Activated B cell treated with CpG ODN at 0.5 μM for 24 hours (primary cell): ENCODE data around the gene CTAG1B. TPM values are rescaled to one million over a fixed set of nuclear protein-coding genes. Genes with fewer than 3 reads are reported as not detected.

Source experiments
- ATAC-seq: fragments of 200-7000 bp; cut with Tn5 transposase; one replicate; pipeline ENCODE4 v1.10.0; 2021; ENCODE audit warnings: low read depth, mild to moderate bottlenecking, moderate library complexity
- CTCF ChIA-PET: fragments of 350-600 bp; sonication (Branson Sonifier 250); formaldehyde crosslinking; loops from one replicate; lab custom pipeline; 2021; ENCODE audit warnings: antibody characterized with exemption; lab: Charles Lee
- POLR2A ChIA-PET: fragments of 350-600 bp; sonication (Branson Sonifier 250); formaldehyde crosslinking; loops from one replicate; lab custom pipeline; 2021; ENCODE audit warnings: antibody characterized with exemption; lab: Charles Lee
- DNase-seq: peaks from one replicate; pipeline ENCODE4 v3.0.0; 2022
- H3K27ac Mint-ChIP-seq: one replicate; pipeline ENCODE4 v1.8.0; 2020; ENCODE audit warnings: mixed read lengths
- H3K27me3 Mint-ChIP-seq: one replicate; pipeline ENCODE4 v1.8.0; 2021; ENCODE audit warnings: mixed read lengths
- H3K36me3 Mint-ChIP-seq: one replicate; pipeline ENCODE4 v1.8.0; 2021; ENCODE audit warnings: low read depth, mixed read lengths
- H3K4me1 Mint-ChIP-seq: one replicate; pipeline ENCODE4 v1.8.0; 2021; ENCODE audit warnings: mixed read lengths
- H3K4me3 Mint-ChIP-seq: one replicate; pipeline ENCODE4 v1.8.0; 2020; ENCODE audit warnings: mild to moderate bottlenecking, mixed read lengths
- H3K9me3 Mint-ChIP-seq: one replicate; pipeline ENCODE4 v1.8.0; 2020; ENCODE audit warnings: mixed read lengths
- intact Hi-C: fragments of 100-400 bp; cut with micrococcal nuclease; formaldehyde crosslinking; loops from one replicate; pipeline ENCODE4 v1.15.1; 2024
- total RNA-seq: library from RNA; stranded (reverse); gene quantifications from 2 replicates; pipeline ENCODE4 v1.2.3, GENCODE V29; 2022
- TF ChIP-seq, protein P1 (sequence below): fragments of 200-600 bp; IDR thresholded peaks from one replicate; pipeline ENCODE4 v1.8.0; 2022; ENCODE audit warnings: antibody characterized with exemption, mild to moderate bottlenecking

CTAG1B gene
- total RNA-seq, 1 donor from 2014 or later, result not detected

GRCh38 chrX:154607370-154607769 is 11.7 kb downstream of the CTAG1B start:
- ChIA-PET POLR2A (no interaction called here), CTCF (no interaction called here)
- ATAC-seq (no peak), DNase-seq (no peak)
- Mint-ChIP-seq H3K27ac (no peak overlapping the region), H3K4me3 (no peak overlapping the region), H3K36me3 (no peaks in the 10 kb centered on the region), H3K9me3 (no peaks in the 10 kb centered on the region), H3K4me1 (no peaks in the 10 kb centered on the region), H3K27me3 (no peaks in the 10 kb centered on the region)
- intact Hi-C loops, result no loop called here
- TF ChIP-seq, protein P1, sequence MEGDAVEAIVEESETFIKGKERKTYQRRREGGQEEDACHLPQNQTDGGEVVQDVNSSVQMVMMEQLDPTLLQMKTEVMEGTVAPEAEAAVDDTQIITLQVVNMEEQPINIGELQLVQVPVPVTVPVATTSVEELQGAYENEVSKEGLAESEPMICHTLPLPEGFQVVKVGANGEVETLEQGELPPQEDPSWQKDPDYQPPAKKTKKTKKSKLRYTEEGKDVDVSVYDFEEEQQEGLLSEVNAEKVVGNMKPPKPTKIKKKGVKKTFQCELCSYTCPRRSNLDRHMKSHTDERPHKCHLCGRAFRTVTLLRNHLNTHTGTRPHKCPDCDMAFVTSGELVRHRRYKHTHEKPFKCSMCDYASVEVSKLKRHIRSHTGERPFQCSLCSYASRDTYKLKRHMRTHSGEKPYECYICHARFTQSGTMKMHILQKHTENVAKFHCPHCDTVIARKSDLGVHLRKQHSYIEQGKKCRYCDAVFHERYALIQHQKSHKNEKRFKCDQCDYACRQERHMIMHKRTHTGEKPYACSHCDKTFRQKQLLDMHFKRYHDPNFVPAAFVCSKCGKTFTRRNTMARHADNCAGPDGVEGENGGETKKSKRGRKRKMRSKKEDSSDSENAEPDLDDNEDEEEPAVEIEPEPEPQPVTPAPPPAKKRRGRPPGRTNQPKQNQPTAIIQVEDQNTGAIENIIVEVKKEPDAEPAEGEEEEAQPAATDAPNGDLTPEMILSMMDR, result no peak

DNA sequence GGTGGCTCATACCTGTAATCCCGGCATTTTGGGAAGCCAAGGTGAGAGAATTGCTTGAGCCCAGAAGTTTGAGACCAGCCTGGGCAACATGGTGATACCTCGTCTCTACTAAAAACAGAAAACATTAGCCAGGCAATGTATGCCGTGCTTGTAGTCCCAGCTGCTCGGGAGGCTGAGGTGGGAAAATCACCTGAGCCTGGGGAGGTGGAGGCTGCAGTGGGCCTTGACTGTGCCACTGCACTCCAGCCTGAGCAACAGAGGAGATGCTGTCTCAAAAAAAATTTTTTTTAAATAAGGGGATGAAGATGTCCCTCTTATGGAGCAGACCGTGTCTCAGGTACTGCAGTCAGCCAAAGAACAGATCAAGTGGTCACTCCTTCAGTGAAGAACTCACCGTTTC is 13.5 kb downstream of the CTAG1B start:
- TF ChIP-seq, protein P1, result no peak
- no peak for ATAC-seq
- Mint-ChIP-seq H3K27me3 (no peaks in the 10 kb centered on the region), H3K27ac (no peak overlapping the region), H3K36me3 (no peaks in the 10 kb centered on the region), H3K4me1 (no peaks in the 10 kb centered on the region), H3K9me3 (no peaks in the 10 kb centered on the region), H3K4me3 (no peak overlapping the region)
- CTCF ChIA-PET, result no interaction called here
- no peak for DNase-seq
- intact Hi-C loops, result no loop called here
- POLR2A ChIA-PET, result no interaction called here

GRCh38 chrX:154603438-154604430 is 15.3 kb downstream of the CTAG1B start:
- H3K9me3 Mint-ChIP-seq, result no peaks in the 10 kb centered on the region
- no peak for DNase-seq
- no peak overlapping the region for H3K4me3 Mint-ChIP-seq
- no peak for ATAC-seq
- no peaks in the 10 kb centered on the region for H3K27me3 Mint-ChIP-seq
- no peaks in the 10 kb centered on the region for H3K4me1 Mint-ChIP-seq
- no peaks in the 10 kb centered on the region for H3K36me3 Mint-ChIP-seq
- intact Hi-C loops, result no loop called here
- ChIA-PET CTCF (no interaction called here), POLR2A (no interaction called here)
- no peak overlapping the region for H3K27ac Mint-ChIP-seq
- TF ChIP-seq, protein P1, result no peak

DNA sequence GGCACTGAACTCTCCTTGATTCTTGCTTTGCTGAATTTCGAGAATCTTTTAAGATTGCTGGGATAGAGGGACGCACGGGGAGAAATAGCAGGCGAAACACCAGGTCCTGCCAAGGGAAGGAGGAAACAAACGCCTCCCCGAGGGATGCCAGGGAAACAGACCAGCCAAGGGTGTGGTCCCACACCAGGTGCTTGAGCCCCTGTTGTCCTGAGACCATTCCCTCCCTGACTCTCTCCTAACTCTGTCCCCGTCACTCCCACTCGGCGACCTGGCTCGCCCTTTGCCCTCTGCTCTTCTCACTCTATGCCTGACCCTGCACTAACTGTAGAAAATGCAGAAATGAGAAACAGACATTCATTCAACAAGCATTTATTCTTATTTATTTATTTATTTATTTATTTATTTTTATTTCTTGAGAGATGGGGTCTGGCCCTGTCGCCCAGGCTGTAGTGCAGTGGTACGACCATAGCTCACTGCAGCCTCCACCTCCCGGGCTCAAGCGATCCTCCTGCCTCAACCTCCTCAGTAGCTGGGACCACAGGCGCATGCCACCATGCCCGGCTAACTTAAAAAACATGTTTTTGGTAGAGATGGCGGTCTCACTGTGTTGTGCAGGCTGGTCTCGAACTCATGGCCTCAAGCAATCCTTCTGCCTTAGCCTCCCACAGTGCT is 16.2 kb downstream of the CTAG1B start:
- TF ChIP-seq, protein P1, result no peak
- DNase-seq (no peak), ATAC-seq (no peak)
- Mint-ChIP-seq H3K27ac (no peak overlapping the region), H3K4me3 (no peak overlapping the region), H3K9me3 (no peaks in the 10 kb centered on the region), H3K4me1 (no peaks in the 10 kb centered on the region), H3K27me3 (peaks cover 2% of the 10 kb centered on the region), H3K36me3 (no peaks in the 10 kb centered on the region)
- intact Hi-C loops, result no loop called here
- CTCF ChIA-PET, result no interaction called here
- POLR2A ChIA-PET, result no interaction called here

GRCh38 chrX:154602226-154602625 is 16.9 kb downstream of the CTAG1B start:
- Mint-ChIP-seq H3K9me3 (no peaks in the 10 kb centered on the region), H3K4me3 (no peak overlapping the region), H3K4me1 (no peaks in the 10 kb centered on the region), H3K27me3 (peaks cover 5% of the 10 kb centered on the region), H3K27ac (no peak overlapping the region), H3K36me3 (no peaks in the 10 kb centered on the region)
- ChIA-PET CTCF (no interaction called here), POLR2A (no interaction called here)
- TF ChIP-seq, protein P1, result no peak
- intact Hi-C loops, result no loop called here
- no peak for DNase-seq
- no peak for ATAC-seq
